Lower leg skin (tissue), 4 donors: ENCODE results near the gene FAM120A. TPM values are rescaled to one million over a fixed set of nuclear protein-coding genes. Genes with fewer than 3 reads are reported as not detected.
A peak's percentile ranks its signal among the peaks of the same experiment; 100 is the strongest.

Experiments used
- DNase-seq, 2 donors: peaks; one replicate each; pipeline ENCODE4 v3.0.0-alpha.2; 2019; ENCODE audit warnings: low spot score in 2 of 2
- H3K4me3 ChIP-seq: fragments of 200-600 bp; sonication (generic); 2 replicates; pipeline ENCODE4 v1.5.1; 2017; ENCODE audit warnings: mild to moderate bottlenecking, low read depth; ENCODE audit not compliant: poor library complexity, severe bottlenecking
- CTCF ChIP-seq, 3 donors: fragments of 450-650 bp; IDR thresholded peaks; one replicate each; pipeline ENCODE4 v1.5.1; 2016; ENCODE audit warnings: antibody characterized with exemption in 3 of 3, mild to moderate bottlenecking in 3 of 3, moderate library complexity in 2 of 3
- POLR2A ChIP-seq, 2 donors: fragments of 450-650 bp; IDR thresholded peaks; one replicate each; pipeline ENCODE4 v1.6.1; 2016 to 2017; ENCODE audit warnings: antibody characterized with exemption in 2 of 2, mild to moderate bottlenecking in 1 of 2, moderate library complexity in 1 of 2
- WGBS, 2 donors: methylation state at CpG; one replicate each; pipeline ENCODE4 v1.1.5; 2018; 5-methylcytosine and 5-hydroxymethylcytosine counted together
- intact Hi-C: fragments of 100-400 bp; cut with DNase I; formaldehyde crosslinking; loops from one replicate; pipeline ENCODE4 v1.15.0; 2023; ENCODE audit warnings: low total_unique reads
- microRNA-seq, 2 donors: library from miRNA; unstranded; fragments of <30 nt; microRNA quantifications; one replicate each; pipeline ENCODE4, GENCODE V29; 2016; ENCODE audit warnings: borderline replicate concordance in 2 of 2, borderline number of aligned reads in 1 of 2
- total RNA-seq, 4 donors: library from RNA; depleted of rRNA; stranded (reverse); fragments of >200 nt; gene quantifications; one replicate each; pipeline ENCODE4 v1.1.0, GENCODE V29; 2016

Gene FAM120A
- total RNA-seq, 4 donors from 2014 or later, result 58.1 to 80.5 (median 65.0) TPM

GRCh38 chr9:93613174-93613573, 161.7 kb downstream of the FAM120A start:
- no peak overlapping the region for H3K4me3 ChIP-seq
- WGBS, 2 donors, result 86 to 92% methylated on average over 5 of the region's 5 CpGs
- intact Hi-C loops, result no loop called here
- no peak for DNase-seq
- TF ChIP-seq CTCF (IDR thresholded peaks at IDR 0.05), result no peak
- TF ChIP-seq POLR2A (IDR thresholded peaks at IDR 0.05), result no peak

- WGBS, 2 donors, result 55 to 92% methylated on average over 3 of the region's 3 CpGs
- H3K4me3 ChIP-seq, result no peak overlapping the region
- intact Hi-C loops, result no loop called here
- DNase-seq, result peak in 1 of 2 donors; percentile 61
- no peak for TF ChIP-seq POLR2A (IDR thresholded peaks at IDR 0.05)
- no peak for TF ChIP-seq CTCF (IDR thresholded peaks at IDR 0.05)
Measured at GRCh38 chr9:93613791-93614190, 162.3 kb downstream of the FAM120A start.

GRCh38 chr9:93614830-93615468, 163.5 kb downstream of the FAM120A start:
- intact Hi-C loops, result no loop called here
- 87 to 88% methylated on average over 5 of the region's 5 CpGs for WGBS, 2 donors
- no peak for DNase-seq
- H3K4me3 ChIP-seq, result no peak overlapping the region
- TF ChIP-seq CTCF (IDR thresholded peaks at IDR 0.05) (peak in 1 of 3 donors; percentile 4), POLR2A (IDR thresholded peaks at IDR 0.05) (no peak)

Small RNA genes lying within 50 kb of the gene (microRNA-seq; reads per million reads assigned to microRNA genes)
- gene MIR548AU, result 0 reads per million in 2 donors

Other genes starting within 250 kb of the FAM120A start
- 10 to 100 TPM; 25.0 to 44.2 (median 40.0) TPM for gene FAM120AOS, start 1.9 kb downstream of the FAM120A start, total RNA-seq
- 10 to 100 TPM; 23.3 to 33.1 (median 28.6) TPM for gene PHF2, start 124.9 kb downstream of the FAM120A start, total RNA-seq